GM15510 (cell line): Measurements from ENCODE around the gene CYP27A1.

Experiments
- POLR2A ChIP-seq: IDR thresholded peaks from 3 replicates; pipeline ENCODE4 v1.6.1; 2011; ENCODE audit warnings: borderline replicate concordance; ENCODE audit not compliant: insufficient read length; ENCODE audit errors: extremely low read depth

The CYP27A1 gene

GRCh38 chr2:218781691-218782527 lies at the start of gene CYP27A1:
Gene CYP27A1 (plus strand): TSS chr2:218782147. CDS start chr2:218782183, 36 bp downstream.
- no peak for TF ChIP-seq POLR2A

- TF ChIP-seq POLR2A, result no peak
Observed at GRCh38 chr2:218732761-218733158, 49.2 kb upstream of the CYP27A1 start.

GRCh38 chr2:218733171-218734021 lies 48.6 kb upstream of the CYP27A1 start:
- TF ChIP-seq POLR2A, result no peak

- no peak for TF ChIP-seq POLR2A
Observed at GRCh38 chr2:218734190-218734975, 47.6 kb upstream of the CYP27A1 start.

- no peak for TF ChIP-seq POLR2A
Observed at GRCh38 chr2:218736531-218736930, 45.4 kb upstream of the CYP27A1 start.

GRCh38 chr2:218743068-218743467 lies 38.9 kb upstream of the CYP27A1 start:
- no peak for TF ChIP-seq POLR2A

GRCh38 chr2:218744615-218745014 lies 37.3 kb upstream of the CYP27A1 start:
- no peak for TF ChIP-seq POLR2A

GRCh38 chr2:218745160-218745558 lies 36.8 kb upstream of the CYP27A1 start:
- no peak for TF ChIP-seq POLR2A

GRCh38 chr2:218745559-218746469 lies 36.1 kb upstream of the CYP27A1 start:
- no peak for TF ChIP-seq POLR2A

- no peak for TF ChIP-seq POLR2A
Observed at GRCh38 chr2:218746470-218746795, 35.5 kb upstream of the CYP27A1 start.

GRCh38 chr2:218746960-218747359 lies 35.0 kb upstream of the CYP27A1 start:
- TF ChIP-seq POLR2A, result no peak

GRCh38 chr2:218748741-218749441 lies 33.1 kb upstream of the CYP27A1 start:
- no peak for TF ChIP-seq POLR2A

GRCh38 chr2:218754201-218754600 lies 27.7 kb upstream of the CYP27A1 start:
- TF ChIP-seq POLR2A, result no peak

- no peak for TF ChIP-seq POLR2A
Observed at GRCh38 chr2:218754781-218755180, 27.2 kb upstream of the CYP27A1 start.

GRCh38 chr2:218755198-218755566 lies 26.8 kb upstream of the CYP27A1 start:
- TF ChIP-seq POLR2A, result no peak
